Liver (tissue), 3 donors: ENCODE data around the gene IARS1.

Experiments
- CTCF ChIP-seq: fragments of 150-350 bp; IDR thresholded peaks from 2 replicates; pipeline ENCODE4 v1.5.1; 2017; ENCODE audit warnings: improper control_type of control experiment, low read depth, low read length; ENCODE audit not compliant: missing input control
- JUND ChIP-seq, 2 donors: IDR thresholded peaks; 2 replicates each; pipeline ENCODE4 v1.6.1; 2016; ENCODE audit warnings: antibody characterized with exemption in 2 of 2
- RAD21 ChIP-seq, 2 donors: IDR thresholded peaks; 2 replicates each; pipeline ENCODE4 v1.6.1; 2016; ENCODE audit warnings: antibody characterized with exemption in 2 of 2, mild to moderate bottlenecking in 2 of 2
- REST ChIP-seq: IDR thresholded peaks from 2 replicates; pipeline ENCODE4 v1.6.1; 2016; ENCODE audit warnings: antibody characterized with exemption, mild to moderate bottlenecking
- RXRA ChIP-seq, 2 donors: IDR thresholded peaks; 2 replicates each; pipeline ENCODE4 v1.6.1; 2017 to 2018; ENCODE audit warnings: antibody characterized with exemption in 2 of 2, mild to moderate bottlenecking in 1 of 2
- TF ChIP-seq, protein P1 (sequence below): IDR thresholded peaks from 2 replicates; pipeline ENCODE4 v1.6.1; 2016; ENCODE audit warnings: antibody characterized with exemption
- donor health status: healthy.
- donor health status: healthy.

DNA sequence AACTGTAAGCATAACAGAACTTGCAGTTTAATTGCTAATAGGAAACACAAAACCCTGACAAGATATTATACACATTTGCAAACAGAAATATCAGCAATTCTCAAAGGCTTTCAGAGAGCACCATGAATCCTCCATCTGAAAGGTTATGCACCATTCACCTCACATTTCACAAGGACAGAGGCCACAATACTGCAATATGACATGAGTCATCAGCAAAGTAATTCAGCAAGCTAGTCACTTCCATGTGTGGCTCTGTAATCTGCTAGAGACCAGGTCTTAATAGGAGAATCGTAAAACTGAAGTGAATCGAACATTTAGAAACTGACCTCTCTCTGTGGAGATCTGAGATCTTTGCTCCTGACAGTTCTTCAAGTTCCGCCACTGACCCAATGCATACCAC, 28.3 kb downstream of the IARS1 start:
- TF ChIP-seq RXRA (IDR thresholded peaks at IDR 0.05) (no peak), CTCF (no peak), RAD21 (IDR thresholded peaks at IDR 0.05) (no peak), JUND (IDR thresholded peaks at IDR 0.05) (no peak), REST (no peak)
- TF ChIP-seq, protein P1, sequence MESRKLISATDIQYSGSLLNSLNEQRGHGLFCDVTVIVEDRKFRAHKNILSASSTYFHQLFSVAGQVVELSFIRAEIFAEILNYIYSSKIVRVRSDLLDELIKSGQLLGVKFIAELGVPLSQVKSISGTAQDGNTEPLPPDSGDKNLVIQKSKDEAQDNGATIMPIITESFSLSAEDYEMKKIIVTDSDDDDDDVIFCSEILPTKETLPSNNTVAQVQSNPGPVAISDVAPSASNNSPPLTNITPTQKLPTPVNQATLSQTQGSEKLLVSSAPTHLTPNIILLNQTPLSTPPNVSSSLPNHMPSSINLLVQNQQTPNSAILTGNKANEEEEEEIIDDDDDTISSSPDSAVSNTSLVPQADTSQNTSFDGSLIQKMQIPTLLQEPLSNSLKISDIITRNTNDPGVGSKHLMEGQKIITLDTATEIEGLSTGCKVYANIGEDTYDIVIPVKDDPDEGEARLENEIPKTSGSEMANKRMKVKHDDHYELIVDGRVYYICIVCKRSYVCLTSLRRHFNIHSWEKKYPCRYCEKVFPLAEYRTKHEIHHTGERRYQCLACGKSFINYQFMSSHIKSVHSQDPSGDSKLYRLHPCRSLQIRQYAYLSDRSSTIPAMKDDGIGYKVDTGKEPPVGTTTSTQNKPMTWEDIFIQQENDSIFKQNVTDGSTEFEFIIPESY, result no peak
